ENCODE data around the gene NTRK1.

The NTRK1 gene

GRCh38 chr1:156885314-156885713, 24.6 kb downstream of the NTRK1 start:
- H3K9me3 ChIP-seq (ENCODE audit: control insufficient read depth in 1 of 2, low read length in 2 of 2) = no peaks in the 10 kb centered on the region
- H3K27ac ChIP-seq (ENCODE audit: low read depth, low read length) = no peak overlapping the region
- no peak overlapping the region for H3K9ac ChIP-seq (ENCODE audit: low read depth in 1 of 2, low read length in 2 of 2)
- H3K4me1 ChIP-seq (ENCODE audit: control insufficient read depth in 1 of 2, insufficient read depth in 2 of 2, low read length in 2 of 2) = no peaks in the 10 kb centered on the region
- peaks cover 24 to 37% of the 10 kb centered on the region in 2 donors for H3K27me3 ChIP-seq (ENCODE audit: control insufficient read depth in 1 of 2, insufficient read depth in 2 of 2, low read length in 2 of 2)
- H3K4me3 ChIP-seq (ENCODE audit: low read depth in 1 of 2, low read length in 2 of 2) = no peak overlapping the region
- H3K36me3 ChIP-seq (ENCODE audit: control insufficient read depth in 1 of 2, insufficient read depth in 2 of 2, low read length in 2 of 2) = no peaks in the 10 kb centered on the region

GRCh38 chr1:156885880-156886355, 25.3 kb downstream of the NTRK1 start:
- peaks cover 24 to 34% of the 10 kb centered on the region in 2 donors for H3K27me3 ChIP-seq (ENCODE audit: control insufficient read depth in 1 of 2, insufficient read depth in 2 of 2, low read length in 2 of 2)
- no peaks in the 10 kb centered on the region for H3K36me3 ChIP-seq (ENCODE audit: control insufficient read depth in 1 of 2, insufficient read depth in 2 of 2, low read length in 2 of 2)
- no peaks in the 10 kb centered on the region for H3K4me1 ChIP-seq (ENCODE audit: control insufficient read depth in 1 of 2, insufficient read depth in 2 of 2, low read length in 2 of 2)
- no peak overlapping the region for H3K4me3 ChIP-seq (ENCODE audit: low read depth in 1 of 2, low read length in 2 of 2)
- H3K9me3 ChIP-seq (ENCODE audit: control insufficient read depth in 1 of 2, low read length in 2 of 2) = no peaks in the 10 kb centered on the region
- H3K27ac ChIP-seq (ENCODE audit: low read depth, low read length) = no peak overlapping the region
- no peak overlapping the region for H3K9ac ChIP-seq (ENCODE audit: low read depth in 1 of 2, low read length in 2 of 2)

- H3K4me3 ChIP-seq (ENCODE audit: low read depth in 1 of 2, low read length in 2 of 2) = no peak overlapping the region
- no peak overlapping the region for H3K9ac ChIP-seq (ENCODE audit: low read depth in 1 of 2, low read length in 2 of 2)
- no peaks in the 10 kb centered on the region for H3K36me3 ChIP-seq (ENCODE audit: control insufficient read depth in 1 of 2, insufficient read depth in 2 of 2, low read length in 2 of 2)
- peaks cover 24 to 36% of the 10 kb centered on the region in 2 donors for H3K27me3 ChIP-seq (ENCODE audit: control insufficient read depth in 1 of 2, insufficient read depth in 2 of 2, low read length in 2 of 2)
- H3K9me3 ChIP-seq (ENCODE audit: control insufficient read depth in 1 of 2, low read length in 2 of 2) = no peaks in the 10 kb centered on the region
- no peak overlapping the region for H3K27ac ChIP-seq (ENCODE audit: low read depth, low read length)
- no peaks in the 10 kb centered on the region for H3K4me1 ChIP-seq (ENCODE audit: control insufficient read depth in 1 of 2, insufficient read depth in 2 of 2, low read length in 2 of 2)
Measured at GRCh38 chr1:156886583-156887281, 26.1 kb downstream of the NTRK1 start.

GRCh38 chr1:156887317-156887716, 26.7 kb downstream of the NTRK1 start:
- Histone ChIP-seq H3K27me3 (ENCODE audit: control insufficient read depth in 1 of 2, insufficient read depth in 2 of 2, low read length in 2 of 2) (peaks cover 23 to 35% of the 10 kb centered on the region in 2 donors), H3K27ac (ENCODE audit: low read depth, low read length) (no peak overlapping the region), H3K4me3 (ENCODE audit: low read depth in 1 of 2, low read length in 2 of 2) (no peak overlapping the region), H3K36me3 (ENCODE audit: control insufficient read depth in 1 of 2, insufficient read depth in 2 of 2, low read length in 2 of 2) (no peaks in the 10 kb centered on the region), H3K4me1 (ENCODE audit: control insufficient read depth in 1 of 2, insufficient read depth in 2 of 2, low read length in 2 of 2) (peaks cover 0 to 5% of the 10 kb centered on the region in 2 donors), H3K9me3 (ENCODE audit: control insufficient read depth in 1 of 2, low read length in 2 of 2) (no peaks in the 10 kb centered on the region), H3K9ac (ENCODE audit: low read depth in 1 of 2, low read length in 2 of 2) (no peak overlapping the region)

- peaks cover 19 to 32% of the 10 kb centered on the region in 2 donors for H3K27me3 ChIP-seq (ENCODE audit: control insufficient read depth in 1 of 2, insufficient read depth in 2 of 2, low read length in 2 of 2)
- no peaks in the 10 kb centered on the region for H3K9me3 ChIP-seq (ENCODE audit: control insufficient read depth in 1 of 2, low read length in 2 of 2)
- H3K4me1 ChIP-seq (ENCODE audit: control insufficient read depth in 1 of 2, insufficient read depth in 2 of 2, low read length in 2 of 2) = peaks cover 0 to 9% of the 10 kb centered on the region in 2 donors
- no peak overlapping the region for H3K27ac ChIP-seq (ENCODE audit: low read depth, low read length)
- H3K4me3 ChIP-seq (ENCODE audit: low read depth in 1 of 2, low read length in 2 of 2) = no peak overlapping the region
- no peak overlapping the region for H3K9ac ChIP-seq (ENCODE audit: low read depth in 1 of 2, low read length in 2 of 2)
- no peaks in the 10 kb centered on the region for H3K36me3 ChIP-seq (ENCODE audit: control insufficient read depth in 1 of 2, insufficient read depth in 2 of 2, low read length in 2 of 2)
Measured at GRCh38 chr1:156887734-156888133, 27.1 kb downstream of the NTRK1 start.

GRCh38 chr1:156889802-156890580, 29.3 kb downstream of the NTRK1 start:
- Histone ChIP-seq H3K27me3 (ENCODE audit: control insufficient read depth in 1 of 2, insufficient read depth in 2 of 2, low read length in 2 of 2) (peaks cover 26 to 33% of the 10 kb centered on the region in 2 donors), H3K9me3 (ENCODE audit: control insufficient read depth in 1 of 2, low read length in 2 of 2) (no peaks in the 10 kb centered on the region)

GRCh38 chr1:156892190-156893047, 31.8 kb downstream of the NTRK1 start:
- Histone ChIP-seq H3K4me3 (ENCODE audit: low read depth in 1 of 2, low read length in 2 of 2) (peak overlapping the region; percentile 23 to 28), H3K9me3 (ENCODE audit: control insufficient read depth in 1 of 2, low read length in 2 of 2) (no peaks in the 10 kb centered on the region), H3K27me3 (ENCODE audit: control insufficient read depth in 1 of 2, insufficient read depth in 2 of 2, low read length in 2 of 2) (peaks cover 22 to 24% of the 10 kb centered on the region in 2 donors), H3K36me3 (ENCODE audit: control insufficient read depth in 1 of 2, insufficient read depth in 2 of 2, low read length in 2 of 2) (no peaks in the 10 kb centered on the region), H3K9ac (ENCODE audit: low read depth in 1 of 2, low read length in 2 of 2) (no peak overlapping the region), H3K27ac (ENCODE audit: low read depth, low read length) (no peak overlapping the region), H3K4me1 (ENCODE audit: control insufficient read depth in 1 of 2, insufficient read depth in 2 of 2, low read length in 2 of 2) (peaks cover 0 to 14% of the 10 kb centered on the region in 2 donors)

More at GRCh38 chr1:156889802-156890580, 29.3 kb downstream of the NTRK1 start:
- H3K27ac ChIP-seq (ENCODE audit: low read depth, low read length) = no peak overlapping the region
- no peaks in the 10 kb centered on the region for H3K36me3 ChIP-seq (ENCODE audit: control insufficient read depth in 1 of 2, insufficient read depth in 2 of 2, low read length in 2 of 2)
- peaks cover 0 to 14% of the 10 kb centered on the region in 2 donors for H3K4me1 ChIP-seq (ENCODE audit: control insufficient read depth in 1 of 2, insufficient read depth in 2 of 2, low read length in 2 of 2)
- no peak overlapping the region for H3K9ac ChIP-seq (ENCODE audit: low read depth in 1 of 2, low read length in 2 of 2)
- no peak overlapping the region for H3K4me3 ChIP-seq (ENCODE audit: low read depth in 1 of 2, low read length in 2 of 2)

GRCh38 chr1:156893048-156893953, 32.6 kb downstream of the NTRK1 start, which contains the start of gene PEAR1:
Gene PEAR1 (plus strand): TSS chr1:156893718. CDS start chr1:156903927, 10,209 bp downstream.
- Histone ChIP-seq H3K4me3 (ENCODE audit: low read depth in 1 of 2, low read length in 2 of 2) (peak within 1 kb of the TSS; percentile 46 to 50), H3K9ac (ENCODE audit: low read depth in 1 of 2, low read length in 2 of 2) (peak within 1 kb of the TSS in 1 of 2 donors; percentile 18), H3K36me3 (ENCODE audit: control insufficient read depth in 1 of 2, insufficient read depth in 2 of 2, low read length in 2 of 2) (no peaks in the 10 kb centered on the region), H3K27me3 (ENCODE audit: control insufficient read depth in 1 of 2, insufficient read depth in 2 of 2, low read length in 2 of 2) (peaks cover 25% of the 10 kb centered on the region in 2 donors), H3K27ac (ENCODE audit: low read depth, low read length) (peak within 1 kb of the TSS; percentile 69), H3K9me3 (ENCODE audit: control insufficient read depth in 1 of 2, low read length in 2 of 2) (no peaks in the 10 kb centered on the region), H3K4me1 (ENCODE audit: control insufficient read depth in 1 of 2, insufficient read depth in 2 of 2, low read length in 2 of 2) (peaks cover 0 to 14% of the 10 kb centered on the region in 2 donors)

- peaks cover 0 to 14% of the 10 kb centered on the region in 2 donors for H3K4me1 ChIP-seq (ENCODE audit: control insufficient read depth in 1 of 2, insufficient read depth in 2 of 2, low read length in 2 of 2)
- no peaks in the 10 kb centered on the region for H3K9me3 ChIP-seq (ENCODE audit: control insufficient read depth in 1 of 2, low read length in 2 of 2)
- H3K27ac ChIP-seq (ENCODE audit: low read depth, low read length) = peak overlapping the region; percentile 69
- H3K36me3 ChIP-seq (ENCODE audit: control insufficient read depth in 1 of 2, insufficient read depth in 2 of 2, low read length in 2 of 2) = no peaks in the 10 kb centered on the region
- peak overlapping the region; percentile 46 to 50 for H3K4me3 ChIP-seq (ENCODE audit: low read depth in 1 of 2, low read length in 2 of 2)
- H3K9ac ChIP-seq (ENCODE audit: low read depth in 1 of 2, low read length in 2 of 2) = no peak overlapping the region
- H3K27me3 ChIP-seq (ENCODE audit: control insufficient read depth in 1 of 2, insufficient read depth in 2 of 2, low read length in 2 of 2) = peaks cover 28 to 29% of the 10 kb centered on the region in 2 donors
Measured at GRCh38 chr1:156894001-156894400, 33.3 kb downstream of the NTRK1 start.

Measured in duodenal mucosa (tissue), 2 donors.